ENCODE data around the gene COL11A2.

The COL11A2 gene

DNA sequence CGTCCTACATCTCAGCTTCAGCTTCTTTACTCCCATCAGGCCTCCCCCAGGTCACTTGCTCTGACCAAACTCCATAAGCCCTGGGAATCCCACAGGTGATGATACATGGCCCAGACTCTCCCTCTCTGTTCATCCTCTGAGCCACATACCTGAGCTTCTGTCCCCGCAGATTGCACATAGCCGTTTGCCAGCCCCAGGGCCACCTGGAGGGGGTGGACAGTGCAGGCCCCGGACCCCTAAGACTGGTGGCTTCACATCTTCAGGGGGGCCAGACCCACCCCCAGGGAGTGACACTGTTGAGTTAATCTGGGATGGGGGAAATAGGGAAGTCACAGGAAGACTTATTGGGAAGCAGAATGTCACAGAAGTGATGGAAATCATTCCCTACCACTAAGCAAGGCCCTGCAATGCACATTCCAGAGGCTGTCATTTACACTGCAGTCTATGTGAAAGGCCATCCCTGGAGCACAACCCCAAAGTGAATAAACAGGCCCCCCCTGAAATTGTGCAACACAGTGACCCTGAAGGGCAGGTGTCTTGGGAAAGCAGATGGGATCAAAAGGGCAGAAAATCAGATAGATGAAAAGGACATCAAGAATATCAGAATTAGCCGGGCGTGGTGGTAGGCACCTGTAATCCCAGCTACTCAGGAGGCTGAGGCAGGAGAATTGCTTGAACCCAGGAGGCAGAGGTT lies 6.0 kb upstream of the COL11A2 start:
- Histone ChIP-seq H3K4me3 (ENCODE audit: low read length) (no peak overlapping the region), H3K27me3 (ENCODE audit: control insufficient read depth, insufficient read depth, low read length) (peaks cover 6% of the 10 kb centered on the region), H3K9ac (ENCODE audit: low read length) (no peak overlapping the region)

DNA sequence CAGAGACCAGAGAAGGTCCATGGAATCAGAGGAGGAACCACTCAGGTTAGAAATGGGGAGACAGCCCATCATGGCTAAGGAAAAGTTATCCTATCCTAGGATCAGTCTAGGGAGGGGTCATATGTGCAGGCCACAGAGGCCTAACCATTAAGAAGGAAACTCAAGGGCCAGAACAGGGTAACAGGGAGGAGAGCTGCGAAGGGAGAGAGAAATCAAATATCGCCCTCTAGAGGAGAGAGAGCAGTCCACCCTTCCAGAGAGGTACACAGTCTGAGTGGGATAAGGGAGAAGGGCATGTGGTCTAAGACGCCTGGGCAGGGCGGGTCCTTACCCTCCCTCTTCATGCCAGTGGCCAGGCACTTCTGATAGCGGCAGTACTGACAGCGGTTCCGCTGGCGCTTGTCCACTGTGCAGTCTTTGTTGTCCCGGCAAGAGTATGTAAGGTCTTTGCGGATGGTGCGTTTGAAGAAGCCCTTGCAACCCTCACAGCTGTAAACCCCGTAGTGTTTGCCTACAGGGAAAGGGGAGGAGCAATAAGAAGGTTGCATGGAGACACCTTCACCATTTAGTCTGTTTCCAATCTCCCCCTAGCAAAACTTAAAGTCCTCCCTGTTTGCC lies 5.3 kb upstream of the COL11A2 start:
- H3K36me3 ChIP-seq (ENCODE audit: control insufficient read depth, low read depth, low read length), result peaks cover 16% of the 10 kb centered on the region
- H3K9me3 ChIP-seq (ENCODE audit: control insufficient read depth, low read depth, low read length), result no peaks in the 10 kb centered on the region
- H3K9ac ChIP-seq (ENCODE audit: low read length), result no peak overlapping the region
- no peak overlapping the region for H3K4me3 ChIP-seq (ENCODE audit: low read length)
- H3K4me1 ChIP-seq (ENCODE audit: control insufficient read depth, low read depth, low read length), result peaks cover 11% of the 10 kb centered on the region
- H3K27ac ChIP-seq (ENCODE audit: low read length), result no peak overlapping the region
- H3K27me3 ChIP-seq (ENCODE audit: control insufficient read depth, insufficient read depth, low read length), result peaks cover 12% of the 10 kb centered on the region

More for the DNA sequence above, 6.0 kb upstream of the COL11A2 start:
- Histone ChIP-seq H3K4me1 (ENCODE audit: control insufficient read depth, low read depth, low read length) (peaks cover 11% of the 10 kb centered on the region), H3K27ac (ENCODE audit: low read length) (no peak overlapping the region), H3K9me3 (ENCODE audit: control insufficient read depth, low read depth, low read length) (no peaks in the 10 kb centered on the region), H3K36me3 (ENCODE audit: control insufficient read depth, low read depth, low read length) (peaks cover 24% of the 10 kb centered on the region)

DNA sequence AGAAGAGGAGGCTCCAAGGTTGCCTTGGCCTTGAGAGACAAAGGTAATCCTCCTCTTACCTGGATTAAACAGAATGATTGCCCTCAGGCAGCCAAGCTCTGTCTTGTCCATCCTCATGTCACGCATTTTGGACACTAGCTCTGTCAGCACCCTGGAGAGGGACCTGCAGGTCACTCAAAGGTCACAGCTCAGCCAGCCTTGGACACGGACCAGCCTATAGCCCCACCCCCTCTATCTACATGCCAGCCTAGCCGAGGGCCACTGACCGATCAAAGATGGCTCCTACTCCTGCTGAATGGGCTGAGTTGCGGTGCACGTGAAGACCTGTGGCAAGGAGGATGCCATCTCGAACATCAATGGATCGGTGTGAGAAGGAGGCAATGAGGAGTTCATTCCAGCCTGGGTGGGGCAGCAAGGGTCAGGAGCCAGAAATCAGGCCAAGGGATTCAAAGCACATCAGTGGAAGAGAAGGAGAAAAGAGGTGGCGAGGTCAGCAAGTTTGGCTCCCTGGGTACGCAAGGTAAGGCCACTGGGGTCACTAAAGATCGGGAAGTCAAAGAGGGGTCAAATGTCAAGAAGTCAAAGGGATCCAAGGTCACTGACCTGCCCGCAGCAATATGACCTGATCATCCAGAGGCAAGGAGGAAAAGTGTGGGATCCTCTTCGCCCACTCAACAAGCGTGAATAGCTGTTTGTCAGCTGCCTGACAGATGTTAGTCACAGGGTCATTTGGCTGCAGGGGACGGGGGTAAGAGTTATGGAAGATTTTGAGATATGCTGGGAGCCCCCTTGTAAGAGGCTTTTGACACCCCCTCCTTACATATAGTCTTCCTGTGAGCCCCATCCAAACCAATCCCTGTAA lies 3.3 kb upstream of the COL11A2 start:
- H3K9me3 ChIP-seq (ENCODE audit: control insufficient read depth, low read depth, low read length), result no peaks in the 10 kb centered on the region
- peaks cover 8% of the 10 kb centered on the region for H3K36me3 ChIP-seq (ENCODE audit: control insufficient read depth, low read depth, low read length)
- peaks cover 15% of the 10 kb centered on the region for H3K4me1 ChIP-seq (ENCODE audit: control insufficient read depth, low read depth, low read length)

DNA sequence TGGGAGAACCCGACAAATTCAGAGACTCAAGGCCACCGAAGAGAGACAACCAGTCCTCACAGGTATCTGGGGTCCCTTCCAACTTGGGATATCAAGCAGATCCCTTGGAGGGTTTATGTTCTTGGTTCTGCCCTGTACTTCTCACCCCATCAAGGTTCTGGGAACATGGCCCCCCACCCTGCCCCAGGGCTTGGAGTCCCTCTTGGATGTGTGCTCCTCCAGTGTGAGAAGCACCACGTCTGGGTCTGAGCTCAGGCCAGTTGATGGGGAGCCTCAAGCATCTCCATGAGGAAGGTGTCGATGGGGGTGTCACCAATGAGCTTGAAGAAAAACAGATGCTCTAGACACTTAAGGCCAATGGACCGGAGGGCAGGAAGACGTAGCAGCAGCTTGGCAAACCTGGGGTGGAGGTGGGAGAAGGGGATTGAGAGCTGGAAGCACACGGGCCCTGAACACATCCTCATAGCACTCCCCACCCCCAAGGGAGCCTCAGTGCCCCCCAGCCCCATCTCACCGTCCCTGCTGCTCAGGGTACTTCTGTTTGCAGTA lies 2.2 kb upstream of the COL11A2 start:
- Histone ChIP-seq H3K27me3 (ENCODE audit: control insufficient read depth, insufficient read depth, low read length) (peaks cover 31% of the 10 kb centered on the region), H3K4me3 (ENCODE audit: low read length) (no peak overlapping the region), H3K9me3 (ENCODE audit: control insufficient read depth, low read depth, low read length) (no peaks in the 10 kb centered on the region), H3K9ac (ENCODE audit: low read length) (no peak overlapping the region), H3K36me3 (ENCODE audit: control insufficient read depth, low read depth, low read length) (peaks cover 8% of the 10 kb centered on the region), H3K4me1 (ENCODE audit: control insufficient read depth, low read depth, low read length) (peaks cover 13% of the 10 kb centered on the region), H3K27ac (ENCODE audit: low read length) (no peak overlapping the region)

More for the DNA sequence above, 3.3 kb upstream of the COL11A2 start:
- H3K4me3 ChIP-seq (ENCODE audit: low read length), result no peak overlapping the region
- H3K9ac ChIP-seq (ENCODE audit: low read length), result no peak overlapping the region
- H3K27me3 ChIP-seq (ENCODE audit: control insufficient read depth, insufficient read depth, low read length), result peaks cover 31% of the 10 kb centered on the region
- H3K27ac ChIP-seq (ENCODE audit: low read length), result no peak overlapping the region

DNA sequence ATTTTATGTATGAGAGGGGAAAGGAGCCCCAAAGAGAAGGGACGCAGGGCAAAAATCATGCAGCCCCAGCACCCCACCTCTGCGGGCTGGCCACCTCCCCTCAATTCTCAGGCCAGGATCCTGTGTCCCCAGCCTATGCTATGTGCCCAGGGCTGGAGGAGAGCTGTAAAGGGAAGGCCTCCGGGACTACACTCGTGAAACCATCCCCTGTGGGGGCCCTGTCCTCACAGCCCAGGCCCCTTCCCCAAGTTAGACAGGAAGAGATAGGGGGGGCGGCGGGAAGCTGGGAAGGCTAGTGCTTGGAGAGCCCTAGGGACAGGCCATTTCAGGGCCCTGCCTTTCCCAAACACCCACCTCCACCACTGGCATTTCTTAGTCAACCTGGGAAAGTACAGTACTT lies 1.4 kb upstream of the COL11A2 start:
- no peak overlapping the region for H3K27ac ChIP-seq (ENCODE audit: low read length)
- no peaks in the 10 kb centered on the region for H3K9me3 ChIP-seq (ENCODE audit: control insufficient read depth, low read depth, low read length)
- H3K4me1 ChIP-seq (ENCODE audit: control insufficient read depth, low read depth, low read length), result peaks cover 10% of the 10 kb centered on the region
- peaks cover 31% of the 10 kb centered on the region for H3K27me3 ChIP-seq (ENCODE audit: control insufficient read depth, insufficient read depth, low read length)
- H3K9ac ChIP-seq (ENCODE audit: low read length), result no peak overlapping the region
- peaks cover 8% of the 10 kb centered on the region for H3K36me3 ChIP-seq (ENCODE audit: control insufficient read depth, low read depth, low read length)
- peak overlapping the region; percentile 67 for H3K4me3 ChIP-seq (ENCODE audit: low read length)

DNA sequence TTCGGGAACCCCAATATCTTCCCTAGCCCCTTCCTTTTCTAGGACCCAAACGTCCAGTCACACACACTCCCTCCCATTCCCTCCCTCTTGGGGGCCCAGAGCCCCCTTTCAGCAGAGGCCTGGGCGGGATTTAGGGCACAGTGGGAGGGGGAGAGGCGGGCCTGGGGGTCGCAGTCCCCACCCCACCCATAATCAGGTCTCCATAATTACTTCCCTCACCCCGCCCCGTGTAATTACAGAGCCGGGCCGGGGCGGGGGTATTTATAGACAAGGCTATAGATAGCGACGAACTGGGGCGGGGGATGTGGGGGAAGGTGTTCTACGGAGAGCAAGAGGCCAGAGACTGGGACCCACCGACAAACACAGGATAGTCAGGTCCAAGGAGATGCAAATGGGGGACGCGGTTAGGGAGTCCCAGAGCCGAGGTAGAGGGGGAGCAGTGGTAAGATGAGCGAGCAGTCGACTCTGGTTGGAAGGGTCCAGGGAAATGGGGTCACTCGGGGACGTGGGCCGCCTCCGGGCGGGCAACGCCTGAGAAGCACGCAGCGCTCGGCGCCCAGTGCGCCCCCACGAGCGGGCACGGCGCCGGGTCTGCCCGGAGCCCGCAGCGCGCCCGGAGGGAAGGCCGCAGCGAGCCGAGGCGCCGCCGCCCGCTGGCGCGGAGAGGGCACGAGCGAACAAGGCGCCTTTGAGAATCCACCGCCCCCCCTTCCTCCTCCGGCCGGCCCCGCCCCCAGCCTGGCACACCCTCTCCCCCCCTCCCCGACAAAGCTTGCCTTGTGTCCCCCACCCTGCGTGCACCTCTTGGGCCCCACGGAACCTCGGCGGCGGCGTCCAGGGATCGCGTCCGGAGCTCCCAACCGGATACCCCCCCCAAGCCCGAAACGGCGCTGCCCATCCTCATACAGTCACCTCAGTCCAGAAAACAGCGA lies 670 bp upstream of the COL11A2 start:
- Histone ChIP-seq H3K27ac (ENCODE audit: low read length) (no peak overlapping the region), H3K4me3 (ENCODE audit: low read length) (peak overlapping the region; percentile 67), H3K36me3 (ENCODE audit: control insufficient read depth, low read depth, low read length) (peaks cover 8% of the 10 kb centered on the region), H3K9me3 (ENCODE audit: control insufficient read depth, low read depth, low read length) (no peaks in the 10 kb centered on the region), H3K27me3 (ENCODE audit: control insufficient read depth, insufficient read depth, low read length) (peaks cover 31% of the 10 kb centered on the region), H3K4me1 (ENCODE audit: control insufficient read depth, low read depth, low read length) (peaks cover 10% of the 10 kb centered on the region), H3K9ac (ENCODE audit: low read length) (no peak overlapping the region)

DNA sequence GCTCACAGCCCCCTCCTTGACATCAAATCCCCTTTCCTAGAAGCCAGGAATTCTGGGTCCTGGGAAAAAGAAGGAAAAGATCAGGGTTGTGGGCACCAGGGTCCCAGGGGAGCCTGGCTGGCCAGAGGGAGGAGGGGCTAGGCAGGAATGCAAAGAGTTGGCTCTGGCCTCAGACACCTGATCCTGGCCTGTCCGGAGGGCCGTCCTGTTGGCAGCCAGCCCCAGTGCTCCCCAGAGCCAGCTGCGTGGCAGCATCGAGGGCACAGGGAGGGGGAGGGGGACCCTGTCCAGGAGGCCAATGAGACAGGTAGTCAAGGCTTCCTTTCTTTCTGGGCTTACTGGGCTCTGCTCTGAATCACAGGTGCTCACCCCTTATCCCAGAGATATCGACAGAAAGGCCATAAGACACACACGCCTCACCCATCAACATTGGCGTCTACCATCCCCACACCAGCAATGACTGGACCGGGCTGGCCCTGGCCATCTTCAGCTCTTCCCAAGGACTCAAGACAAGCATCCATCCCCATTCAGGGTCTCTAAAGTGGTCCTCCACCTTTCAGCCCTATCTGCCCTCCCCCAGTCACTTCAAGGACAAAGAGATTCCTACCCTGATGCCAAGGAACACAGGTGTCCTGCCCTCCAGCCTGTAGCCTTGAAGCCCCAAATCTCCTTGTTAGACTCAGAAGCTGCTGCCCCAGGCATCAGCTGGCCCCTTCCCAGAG lies 723 bp downstream of the COL11A2 start:
- Histone ChIP-seq H3K9me3 (ENCODE audit: control insufficient read depth, low read depth, low read length) (no peaks in the 10 kb centered on the region), H3K4me1 (ENCODE audit: control insufficient read depth, low read depth, low read length) (peaks cover 10% of the 10 kb centered on the region), H3K4me3 (ENCODE audit: low read length) (peak overlapping the region; percentile 67), H3K36me3 (ENCODE audit: control insufficient read depth, low read depth, low read length) (peaks cover 8% of the 10 kb centered on the region), H3K27me3 (ENCODE audit: control insufficient read depth, insufficient read depth, low read length) (peaks cover 31% of the 10 kb centered on the region), H3K27ac (ENCODE audit: low read length) (no peak overlapping the region), H3K9ac (ENCODE audit: low read length) (no peak overlapping the region)

DNA sequence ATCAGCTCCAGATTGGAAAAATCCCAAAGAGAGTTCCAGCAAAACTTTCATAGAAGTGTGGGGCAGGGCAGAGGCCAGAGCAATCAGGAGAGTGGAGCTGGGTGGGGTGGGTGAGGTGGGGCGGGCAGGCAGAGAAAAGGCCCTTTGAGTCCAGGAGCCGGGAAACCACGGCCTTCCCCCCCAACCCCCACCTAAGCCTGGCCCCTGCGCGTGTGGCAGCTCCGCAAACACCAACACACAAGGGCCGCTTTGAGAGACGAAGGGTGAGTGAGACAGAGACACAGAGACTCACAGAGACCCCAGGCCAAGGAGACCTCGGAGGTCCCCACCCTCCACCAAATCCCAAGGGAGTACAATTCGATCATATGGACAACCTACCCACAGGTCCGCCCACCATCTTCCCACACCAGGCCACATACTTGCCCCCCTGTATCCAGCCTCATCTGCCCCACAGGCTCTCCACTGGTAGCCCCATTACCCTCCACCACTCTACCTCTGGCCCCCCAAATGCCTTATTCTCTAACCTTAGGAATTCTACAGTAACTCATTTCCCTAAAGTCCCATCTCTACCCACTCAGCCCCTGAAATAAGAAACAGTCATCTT lies 1.7 kb downstream of the COL11A2 start:
- H3K27me3 ChIP-seq (ENCODE audit: control insufficient read depth, insufficient read depth, low read length), result peaks cover 31% of the 10 kb centered on the region
- no peaks in the 10 kb centered on the region for H3K9me3 ChIP-seq (ENCODE audit: control insufficient read depth, low read depth, low read length)
- H3K4me1 ChIP-seq (ENCODE audit: control insufficient read depth, low read depth, low read length), result peaks cover 10% of the 10 kb centered on the region
- no peak overlapping the region for H3K27ac ChIP-seq (ENCODE audit: low read length)
- H3K9ac ChIP-seq (ENCODE audit: low read length), result no peak overlapping the region
- H3K36me3 ChIP-seq (ENCODE audit: control insufficient read depth, low read depth, low read length), result peaks cover 2% of the 10 kb centered on the region
- no peak overlapping the region for H3K4me3 ChIP-seq (ENCODE audit: low read length)

DNA sequence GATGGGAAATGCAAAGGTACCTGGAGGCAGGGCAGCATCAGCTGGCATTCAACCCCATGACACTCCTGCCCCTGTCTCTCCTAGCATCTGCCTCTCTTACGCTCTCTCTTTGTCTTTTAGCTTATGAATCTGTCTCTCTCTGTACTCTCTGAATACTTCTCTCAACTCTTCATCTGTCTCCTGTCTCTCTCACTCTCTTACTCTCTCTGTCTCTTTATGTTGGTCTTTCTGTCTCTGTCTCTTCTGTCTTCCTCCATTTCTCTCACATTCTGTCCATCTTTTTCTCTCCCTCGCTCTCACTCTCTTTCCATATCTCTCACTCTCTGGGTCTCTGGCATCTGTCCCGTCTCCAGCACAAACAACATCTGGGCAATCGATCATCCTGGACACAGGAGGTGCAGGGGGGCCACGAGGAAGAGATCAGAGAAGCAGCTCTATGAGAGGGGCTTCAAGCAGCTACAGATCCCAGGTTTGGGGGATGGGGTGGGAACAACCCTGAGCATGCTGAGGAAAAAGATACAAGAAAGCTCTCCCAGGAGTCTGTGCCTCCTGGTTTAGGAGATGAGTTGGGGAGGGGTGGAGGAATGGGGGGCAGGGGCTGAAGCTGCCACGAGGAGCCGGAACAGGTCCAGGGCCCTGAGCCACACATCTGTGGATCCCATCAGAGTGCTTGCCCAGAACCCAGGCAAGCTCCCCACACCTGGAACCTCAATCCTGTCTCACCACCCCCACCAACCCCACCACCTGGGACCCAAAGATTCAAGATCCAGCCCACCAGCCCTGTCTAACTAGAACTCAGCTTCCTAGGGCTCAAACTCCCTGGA lies 2.4 kb downstream of the COL11A2 start:
- H3K27me3 ChIP-seq (ENCODE audit: control insufficient read depth, insufficient read depth, low read length), result peaks cover 31% of the 10 kb centered on the region
- H3K36me3 ChIP-seq (ENCODE audit: control insufficient read depth, low read depth, low read length), result no peaks in the 10 kb centered on the region
- H3K4me1 ChIP-seq (ENCODE audit: control insufficient read depth, low read depth, low read length), result peaks cover 10% of the 10 kb centered on the region
- no peak overlapping the region for H3K9ac ChIP-seq (ENCODE audit: low read length)
- H3K27ac ChIP-seq (ENCODE audit: low read length), result no peak overlapping the region
- H3K9me3 ChIP-seq (ENCODE audit: control insufficient read depth, low read depth, low read length), result no peaks in the 10 kb centered on the region
- H3K4me3 ChIP-seq (ENCODE audit: low read length), result no peak overlapping the region
